ENCODE results near the gene CELF1.

GRCh38 chr11:47571357-47571729 lies 18.4 kb upstream of the CELF1 start:
- TF ChIP-seq CTCF (IDR thresholded peaks at IDR 0.05) (no peak), POLR2A (IDR thresholded peaks at IDR 0.05) (no peak)

Measured in adrenal gland (tissue), 5 donors.